IPS-NIHi7 (cell line): ENCODE measurements around the gene BPIFA3.
A peak's percentile ranks its signal among the peaks of the same experiment; 100 is the strongest.
"Not testable (repeated sequence)": the region's sequence is repeated elsewhere in the genome, so short reads cannot be mapped to it uniquely, and the experiment has no call there.

Experiments
- DNase-seq: peaks from one replicate; pipeline ENCODE4 v3.0.0; 2012; ENCODE audit warnings: mixed read lengths; ENCODE audit errors: extremely low spot score

Gene BPIFA3

DNA sequence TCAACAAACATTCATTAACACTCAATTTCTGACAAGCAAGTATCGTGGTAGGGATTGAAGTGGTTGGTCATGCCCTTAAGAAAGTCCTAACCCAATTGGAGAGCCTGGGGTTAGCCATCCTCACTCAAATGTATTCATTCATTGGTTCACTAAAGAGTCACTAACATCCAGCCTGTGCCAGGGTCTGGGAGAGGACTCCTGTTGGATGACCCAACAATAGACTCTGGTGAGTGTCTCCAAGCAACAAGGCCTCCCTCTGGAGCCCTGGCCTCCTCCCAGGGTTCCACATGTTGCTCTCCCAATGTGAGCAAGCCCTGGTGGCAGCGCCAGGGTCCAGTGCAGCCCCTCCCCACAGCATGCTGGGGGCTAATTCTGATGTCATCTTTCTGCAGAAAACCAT is at the start of gene BPIFA3:
Gene BPIFA3 (plus strand): TSS at position 301 of the 400 bp plus-strand sequence. CDS start 185 bp downstream, outside the sequence.
- no peak for DNase-seq

DNA sequence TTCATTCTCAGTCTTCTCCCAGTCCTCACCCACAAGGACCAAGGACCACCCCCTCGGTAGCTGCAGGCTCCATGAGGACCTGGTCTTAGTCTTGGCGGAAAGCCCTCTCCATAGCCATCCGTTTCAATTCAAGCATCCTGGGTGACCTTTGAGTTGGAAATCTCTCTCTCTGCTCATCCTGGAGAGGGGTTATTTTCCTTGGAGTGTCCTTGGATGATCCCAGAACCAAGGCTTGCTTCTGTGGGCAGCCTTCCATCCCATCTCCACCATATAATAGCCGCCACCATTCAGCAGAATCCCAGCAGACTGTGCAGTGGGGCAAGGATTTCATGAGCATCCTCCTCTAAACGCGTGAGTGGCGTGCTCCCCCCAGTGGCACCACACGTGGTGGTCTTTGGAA is 49.3 kb upstream of the BPIFA3 start, which contains the start of gene BPIFA2:
Gene BPIFA2 (plus strand): TSS at position 301 of the 400 bp plus-strand sequence. CDS start 987 bp downstream, outside the sequence.
- no peak for DNase-seq

- peak; percentile 56 for DNase-seq
These were observed 47.9 kb upstream of the BPIFA3 start for GRCh38 chr20:33169176-33169794.

GRCh38 chr20:33172781-33173180 is 44.4 kb upstream of the BPIFA3 start:
- DNase-seq, result no peak

- DNase-seq, result no peak
These were observed 42.0 kb upstream of the BPIFA3 start for GRCh38 chr20:33175123-33175522.

GRCh38 chr20:33176101-33176500 is 41.1 kb upstream of the BPIFA3 start:
- no peak for DNase-seq

- no peak for DNase-seq
These were observed 39.3 kb upstream of the BPIFA3 start for GRCh38 chr20:33177866-33178265.

GRCh38 chr20:33178726-33179125 is 38.4 kb upstream of the BPIFA3 start:
- peak; percentile 35 for DNase-seq

DNA sequence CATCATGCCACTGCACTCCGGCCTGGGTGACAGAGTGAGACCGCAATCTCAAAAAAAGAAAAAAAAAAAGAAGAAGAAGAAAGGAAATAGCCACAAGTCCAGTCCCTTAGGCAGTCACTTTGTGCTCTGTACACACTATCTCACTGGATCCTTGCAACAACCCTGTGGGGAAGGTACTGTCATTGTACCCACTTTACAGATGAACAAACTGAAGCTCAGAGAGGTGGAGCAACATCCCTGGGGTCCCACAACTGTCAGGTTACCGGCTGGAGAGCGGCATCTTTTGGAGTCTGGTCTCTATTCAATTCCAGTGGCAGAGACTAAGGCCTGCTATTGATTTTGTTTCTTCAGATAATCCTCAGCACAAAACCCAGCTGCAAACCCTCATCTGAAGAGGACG is 37.0 kb upstream of the BPIFA3 start:
- no peak for DNase-seq

DNA sequence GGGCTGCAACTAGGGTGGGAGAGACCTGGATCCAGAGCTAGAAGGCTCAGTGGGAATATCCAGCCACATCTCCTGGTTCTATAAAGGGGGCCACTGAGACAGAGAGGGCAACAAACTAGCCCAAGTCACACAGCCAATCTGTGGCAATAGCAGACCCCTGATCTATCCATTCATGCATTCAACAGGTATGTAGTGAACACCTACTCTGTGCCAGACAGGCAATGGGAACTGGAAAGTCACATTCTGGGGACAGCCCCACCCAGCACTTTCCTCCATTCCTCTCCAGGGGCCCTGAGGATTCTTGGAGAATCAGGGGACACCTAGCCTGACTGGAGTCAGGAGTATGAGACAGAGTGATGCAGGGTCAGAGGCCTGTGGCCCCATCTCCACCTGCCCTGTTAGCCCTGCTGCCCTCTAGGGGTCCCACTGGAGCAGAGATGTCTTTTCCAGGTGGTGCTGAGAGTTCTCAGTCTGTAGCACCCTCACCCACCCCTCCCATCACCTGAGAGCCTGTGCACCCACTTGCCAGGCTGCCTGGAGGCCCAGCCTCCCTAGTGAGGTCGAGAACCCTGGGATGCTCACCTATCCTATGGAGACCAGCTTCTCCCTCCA is 35.6 kb upstream of the BPIFA3 start:
- DNase-seq, result peak; percentile 53

DNA sequence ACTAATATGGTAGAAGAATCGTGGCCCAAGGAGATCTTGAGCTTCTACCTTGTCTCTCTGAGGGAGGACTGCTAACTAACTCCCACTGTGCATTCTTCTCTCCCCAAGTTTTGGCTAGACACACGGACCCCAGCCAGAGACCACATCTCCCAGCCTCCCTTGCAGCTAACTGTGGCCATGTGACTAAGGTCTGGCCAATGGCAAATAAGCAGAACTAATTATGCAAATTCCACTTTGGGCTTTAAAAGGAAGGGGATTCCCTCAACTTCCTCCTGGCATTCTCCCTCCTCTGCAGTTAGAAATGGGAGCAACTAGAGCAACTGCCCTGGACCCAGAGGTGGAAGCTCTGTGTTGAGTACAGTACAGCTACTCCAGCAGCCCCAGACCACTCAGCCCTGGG is 33.8 kb upstream of the BPIFA3 start:
- no peak for DNase-seq

GRCh38 chr20:33185031-33185590 is 32.0 kb upstream of the BPIFA3 start:
- not testable (repeated sequence) for DNase-seq

DNA sequence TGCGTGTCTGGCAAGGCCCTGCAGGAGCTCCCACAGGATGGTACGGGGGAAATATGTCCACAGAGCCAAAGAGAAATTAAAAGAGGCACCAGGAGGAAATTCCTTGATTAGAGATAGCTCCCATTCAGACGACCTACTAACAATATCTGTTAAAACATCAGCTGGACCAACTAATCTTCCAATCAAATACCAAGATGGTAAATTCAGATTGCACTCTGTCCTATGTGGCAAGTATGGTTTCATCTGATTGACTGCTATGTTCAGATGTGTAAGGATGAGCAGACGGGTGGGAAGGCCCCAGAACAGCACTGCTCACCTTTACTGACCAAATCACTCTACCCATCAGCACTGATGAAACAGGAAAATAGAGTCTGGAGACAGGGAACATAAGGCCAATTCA is 29.7 kb upstream of the BPIFA3 start:
- no peak for DNase-seq

DNA sequence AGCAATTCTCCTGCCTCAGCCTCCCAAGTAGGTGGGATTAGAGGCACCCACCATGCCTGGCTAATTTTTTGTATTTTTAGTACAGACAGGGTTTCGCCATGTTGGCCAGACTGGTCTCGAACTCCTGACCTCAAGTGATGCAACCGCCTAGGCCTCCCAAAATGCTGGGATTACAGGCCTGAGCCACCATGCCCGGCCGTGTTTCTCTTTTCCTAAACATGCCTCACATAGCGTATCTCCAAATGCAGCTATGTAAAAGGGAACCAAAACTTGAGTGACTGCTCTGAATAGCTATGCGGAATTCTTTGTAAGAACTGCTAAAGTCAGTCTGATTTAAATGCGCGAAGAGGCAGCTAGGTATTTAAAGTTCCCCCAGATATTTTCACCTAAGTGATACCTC is 28.7 kb upstream of the BPIFA3 start:
- no peak for DNase-seq

DNA sequence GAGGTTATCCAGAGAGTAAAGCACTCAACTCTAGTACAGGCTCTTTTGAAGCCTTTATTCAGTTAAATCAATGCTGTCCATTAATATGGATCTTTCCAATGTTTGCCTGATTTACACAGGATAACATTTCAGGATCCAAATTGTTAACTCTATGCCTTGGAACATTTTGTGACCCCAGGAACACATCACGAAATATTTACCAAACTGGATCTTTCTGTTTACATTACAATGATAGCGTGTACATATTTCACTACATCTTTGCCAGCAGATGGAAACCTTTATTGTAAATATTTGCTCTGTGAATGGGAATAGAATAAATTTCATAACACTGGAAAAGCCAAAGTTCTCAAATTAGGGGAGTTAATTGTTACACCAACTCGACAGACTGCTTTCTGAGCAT is 25.7 kb upstream of the BPIFA3 start:
- no peak for DNase-seq

- no peak for DNase-seq
These were observed 25.2 kb upstream of the BPIFA3 start for GRCh38 chr20:33191955-33192354.

DNA sequence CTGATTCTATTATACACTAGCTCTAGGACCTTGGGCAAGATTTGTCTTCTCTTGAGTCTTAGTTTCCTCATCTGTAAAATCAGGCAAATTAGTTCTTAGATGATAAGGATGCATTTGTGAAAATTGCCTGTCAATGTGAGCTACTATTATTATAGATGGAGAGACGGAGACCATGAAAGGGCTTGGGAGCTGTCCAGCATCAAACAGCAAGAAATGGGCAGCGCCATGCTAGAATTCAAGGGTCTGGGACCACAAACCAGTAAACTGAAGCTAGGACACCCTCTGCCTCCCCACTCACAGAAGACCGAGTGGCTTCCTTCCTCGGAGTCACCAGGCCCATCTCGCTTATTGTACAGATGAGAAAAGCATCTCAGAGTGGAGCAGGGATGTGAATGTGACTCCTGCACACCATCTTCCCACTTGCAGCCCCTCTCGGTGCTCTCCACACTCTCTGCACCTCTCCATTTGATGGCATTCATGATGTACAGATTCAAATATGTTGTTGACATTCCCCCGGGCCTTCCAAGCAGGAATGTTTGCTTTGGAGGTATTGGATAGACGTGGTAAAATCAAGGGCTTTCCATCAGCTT is 24.1 kb upstream of the BPIFA3 start:
- peak; percentile 24 for DNase-seq

DNA sequence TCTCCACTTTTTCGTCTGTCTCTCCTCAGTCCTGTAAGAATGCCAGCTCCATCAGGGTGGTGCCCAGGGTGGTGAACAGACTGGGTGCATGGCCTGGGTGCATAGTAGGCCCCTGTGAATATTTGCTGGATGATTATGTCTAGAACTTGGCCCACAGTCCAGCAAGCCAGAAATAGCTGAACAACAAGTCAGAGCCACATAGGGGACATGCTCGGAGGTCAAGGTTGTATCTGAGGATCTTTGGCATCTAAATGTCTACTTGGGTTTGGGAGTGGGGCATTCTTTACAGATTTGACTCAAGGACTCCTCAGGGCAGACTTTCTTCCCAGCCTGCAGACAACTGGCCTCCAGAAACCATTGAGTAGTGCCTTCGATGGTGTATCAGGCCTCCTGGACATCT is 18.1 kb upstream of the BPIFA3 start:
- DNase-seq, result no peak

- DNase-seq, result no peak
These were observed 14.7 kb upstream of the BPIFA3 start for GRCh38 chr20:33202451-33202850.

DNA sequence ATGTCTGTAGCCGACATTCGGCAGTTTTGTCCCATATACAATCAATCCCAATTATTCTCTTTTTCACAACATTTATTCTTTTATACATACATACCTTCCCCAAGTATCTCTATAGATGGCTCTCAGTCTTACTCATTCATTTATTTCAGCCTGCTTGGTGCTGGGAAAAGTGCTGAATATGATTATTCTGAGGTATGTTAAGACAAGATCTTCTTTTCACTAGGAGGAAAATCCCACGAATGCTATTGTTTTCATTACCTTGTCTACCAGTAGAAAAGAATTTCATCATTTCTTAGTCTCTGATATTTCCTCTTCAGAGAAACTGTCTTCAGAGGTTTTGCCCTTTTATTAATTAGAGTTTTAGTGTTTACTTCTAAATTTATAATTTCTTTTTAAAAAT is 13.7 kb upstream of the BPIFA3 start:
- DNase-seq, result no peak

DNA sequence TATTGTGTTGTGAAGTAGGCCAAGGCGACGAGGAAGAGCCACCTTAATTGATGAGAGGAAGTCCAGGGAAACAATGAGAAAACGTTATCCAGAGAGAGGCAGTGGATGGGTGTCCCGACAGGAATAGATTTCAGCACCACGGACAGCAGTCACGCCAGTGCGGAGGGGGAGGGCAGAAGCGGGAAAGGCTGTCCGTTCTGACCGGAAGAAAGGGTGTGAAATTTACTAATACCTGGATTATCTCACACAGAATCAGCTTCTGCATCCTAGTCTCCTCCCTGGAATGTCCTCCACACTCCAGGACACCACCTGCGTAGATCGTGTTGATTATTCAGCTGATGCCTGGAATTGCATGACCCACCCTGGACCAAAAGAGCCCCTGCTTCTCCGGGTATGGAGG is 7.4 kb upstream of the BPIFA3 start:
- peak; percentile 91 for DNase-seq

GRCh38 chr20:33210371-33210770 is 6.8 kb upstream of the BPIFA3 start:
- no peak for DNase-seq
